ENCODE results near the gene BCHE.

The BCHE gene

DNA sequence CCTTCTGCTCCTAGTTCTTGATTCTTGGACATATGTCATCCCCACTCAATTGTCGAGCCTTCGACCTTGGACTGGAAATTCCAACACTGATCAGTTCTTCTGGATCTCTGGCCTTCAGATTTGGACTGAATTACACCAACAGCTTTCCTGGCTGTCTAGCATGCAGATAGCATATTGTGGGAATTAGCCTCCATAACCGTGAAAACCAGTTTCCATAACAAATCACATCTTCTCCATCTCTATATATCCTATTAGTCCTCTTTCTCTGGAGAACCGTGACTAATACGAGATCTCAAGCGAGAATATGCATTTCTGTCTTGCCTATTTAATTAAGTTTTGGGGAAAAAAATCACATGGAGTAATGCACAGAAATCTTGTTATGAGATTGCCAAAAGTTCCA, 8.8 kb upstream of the BCHE start:
- TF ChIP-seq, protein P1, sequence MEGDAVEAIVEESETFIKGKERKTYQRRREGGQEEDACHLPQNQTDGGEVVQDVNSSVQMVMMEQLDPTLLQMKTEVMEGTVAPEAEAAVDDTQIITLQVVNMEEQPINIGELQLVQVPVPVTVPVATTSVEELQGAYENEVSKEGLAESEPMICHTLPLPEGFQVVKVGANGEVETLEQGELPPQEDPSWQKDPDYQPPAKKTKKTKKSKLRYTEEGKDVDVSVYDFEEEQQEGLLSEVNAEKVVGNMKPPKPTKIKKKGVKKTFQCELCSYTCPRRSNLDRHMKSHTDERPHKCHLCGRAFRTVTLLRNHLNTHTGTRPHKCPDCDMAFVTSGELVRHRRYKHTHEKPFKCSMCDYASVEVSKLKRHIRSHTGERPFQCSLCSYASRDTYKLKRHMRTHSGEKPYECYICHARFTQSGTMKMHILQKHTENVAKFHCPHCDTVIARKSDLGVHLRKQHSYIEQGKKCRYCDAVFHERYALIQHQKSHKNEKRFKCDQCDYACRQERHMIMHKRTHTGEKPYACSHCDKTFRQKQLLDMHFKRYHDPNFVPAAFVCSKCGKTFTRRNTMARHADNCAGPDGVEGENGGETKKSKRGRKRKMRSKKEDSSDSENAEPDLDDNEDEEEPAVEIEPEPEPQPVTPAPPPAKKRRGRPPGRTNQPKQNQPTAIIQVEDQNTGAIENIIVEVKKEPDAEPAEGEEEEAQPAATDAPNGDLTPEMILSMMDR (conservative IDR thresholded peaks at IDR 0.05; ENCODE audit: low read length) = no peak
- DNase-seq (ENCODE audit: low read depth) = no peak
- H3K4me3 ChIP-seq (ENCODE audit: low read length) = no peak overlapping the region

DNA sequence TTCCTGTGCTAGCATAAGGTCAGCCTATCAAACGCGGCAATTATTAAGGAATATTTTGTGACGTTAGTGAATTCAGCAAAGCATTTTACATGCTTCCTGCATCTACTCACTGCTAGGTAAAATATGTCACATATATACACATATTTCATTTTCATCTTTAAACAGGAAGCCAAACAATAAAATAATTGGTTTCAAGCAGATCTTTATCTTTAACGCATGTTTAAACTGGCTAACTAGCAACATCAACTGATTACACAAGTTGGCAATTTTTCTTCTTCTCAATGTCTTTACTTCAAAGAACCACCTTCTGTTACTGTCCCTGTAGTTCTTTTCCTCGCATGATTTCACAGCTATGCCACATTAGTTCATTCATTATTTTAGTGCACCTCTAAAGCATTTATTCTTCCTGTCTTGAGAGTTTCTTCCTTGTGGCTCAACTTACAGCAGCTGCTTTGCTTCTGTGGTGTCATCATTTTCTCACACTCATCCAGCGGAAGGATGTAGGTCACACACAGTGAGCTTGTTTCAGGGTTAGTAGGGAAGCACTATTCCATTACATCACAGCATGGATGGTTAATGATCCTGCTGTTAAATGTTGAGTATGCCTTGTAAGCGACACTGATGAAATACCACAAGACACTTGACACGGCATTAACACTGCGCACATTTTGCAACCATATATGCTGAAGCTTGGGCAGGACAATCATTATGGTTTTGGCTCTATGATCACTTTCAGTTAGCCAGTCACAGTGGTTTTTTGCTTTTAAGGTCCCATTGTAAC, 2.3 kb upstream of the BCHE start:
- H3K4me3 ChIP-seq (ENCODE audit: low read length) = no peak overlapping the region
- no peak for DNase-seq (ENCODE audit: low read depth)
- TF ChIP-seq, protein P1 (conservative IDR thresholded peaks at IDR 0.05; ENCODE audit: low read length) = no peak

DNA sequence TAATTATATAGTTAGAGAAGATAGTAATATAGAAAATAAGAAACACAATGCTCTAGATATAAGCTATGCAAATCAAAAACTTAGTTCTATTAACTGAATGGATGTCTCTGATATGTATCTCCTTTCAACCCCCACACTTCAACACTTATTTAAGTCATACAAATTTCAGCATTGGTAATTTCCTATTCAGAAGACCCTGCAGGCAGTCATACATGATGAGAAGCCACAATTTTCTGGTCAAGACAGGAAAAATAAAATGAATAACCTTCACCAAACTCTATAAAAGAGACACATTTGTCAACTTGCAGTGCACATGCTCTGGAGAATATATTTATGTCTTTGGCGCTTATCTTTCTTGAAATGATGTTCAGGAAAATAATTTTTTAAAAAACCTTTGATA, 578 bp upstream of the BCHE start:
- DNase-seq (ENCODE audit: low read depth) = no peak
- TF ChIP-seq, protein P1 (conservative IDR thresholded peaks at IDR 0.05; ENCODE audit: low read length) = no peak

DNA sequence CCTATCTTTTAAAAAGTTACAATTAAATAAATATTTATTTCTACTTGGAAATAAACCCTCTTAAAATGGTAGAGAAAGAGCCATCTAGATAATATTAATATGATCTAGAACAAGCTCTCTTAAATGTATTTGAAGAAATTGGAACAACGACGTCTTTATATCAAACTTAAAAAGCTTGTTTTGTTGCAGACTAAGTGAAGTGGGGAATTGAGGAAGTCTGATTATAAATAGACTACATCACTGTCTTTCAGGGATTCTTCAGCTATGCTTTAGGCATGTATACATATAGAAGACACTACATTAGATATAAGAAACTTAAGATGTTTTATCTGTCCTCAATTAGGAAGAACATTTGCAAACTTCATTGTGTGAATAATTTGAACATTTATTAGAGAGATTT, 1.8 kb downstream of the BCHE start:
- TF ChIP-seq, protein P1 (conservative IDR thresholded peaks at IDR 0.05; ENCODE audit: low read length) = no peak
- DNase-seq (ENCODE audit: low read depth) = no peak
- no peak overlapping the region for H3K4me3 ChIP-seq (ENCODE audit: low read length)

More for the DNA sequence above, 578 bp upstream of the BCHE start:
- H3K4me3 ChIP-seq (ENCODE audit: low read length) = no peak overlapping the region

DNA sequence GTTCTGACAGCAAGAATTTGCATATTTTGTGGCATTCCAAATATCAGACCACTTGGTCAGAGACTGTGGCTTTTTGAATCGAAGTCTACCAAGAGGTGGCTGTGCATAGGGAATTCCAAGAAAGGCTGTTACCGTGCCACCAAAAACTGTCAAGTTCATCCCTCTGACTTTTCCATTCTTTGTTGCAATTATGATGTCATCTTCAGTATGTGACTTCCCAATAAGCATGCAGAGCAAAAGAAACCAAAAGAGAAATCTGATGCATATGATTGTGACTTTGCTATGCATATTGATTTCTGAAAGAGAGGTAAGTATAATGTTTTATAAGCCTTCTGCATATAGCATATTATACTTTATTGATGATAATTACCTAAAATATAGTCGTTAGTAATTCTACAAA, 6.5 kb downstream of the BCHE start:
- no peak for DNase-seq (ENCODE audit: low read depth)
- TF ChIP-seq, protein P1 (conservative IDR thresholded peaks at IDR 0.05; ENCODE audit: low read length) = no peak
- no peak overlapping the region for H3K4me3 ChIP-seq (ENCODE audit: low read length)

DNA sequence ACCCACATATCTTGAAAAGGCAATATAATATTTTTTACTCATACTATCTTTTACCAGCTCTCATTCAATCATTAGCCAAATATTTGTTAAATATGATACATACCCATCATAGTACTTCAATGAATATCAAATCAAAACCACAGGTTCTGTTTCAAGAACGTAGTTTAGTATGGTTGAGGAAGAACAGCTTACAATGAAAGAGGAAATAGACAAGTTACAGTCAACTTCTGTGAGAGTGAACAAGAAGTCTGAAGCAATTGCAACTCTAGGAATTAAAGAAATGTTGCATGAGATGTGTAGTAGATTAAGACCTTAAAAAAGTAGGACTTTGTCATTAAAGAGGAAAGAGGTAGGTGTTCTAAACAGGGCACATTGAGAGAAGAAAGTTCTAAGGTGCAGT, 9.3 kb downstream of the BCHE start:
- TF ChIP-seq, protein P1 (conservative IDR thresholded peaks at IDR 0.05; ENCODE audit: low read length) = no peak
- no peak for DNase-seq (ENCODE audit: low read depth)
- H3K4me3 ChIP-seq (ENCODE audit: low read length) = no peak overlapping the region

DNA sequence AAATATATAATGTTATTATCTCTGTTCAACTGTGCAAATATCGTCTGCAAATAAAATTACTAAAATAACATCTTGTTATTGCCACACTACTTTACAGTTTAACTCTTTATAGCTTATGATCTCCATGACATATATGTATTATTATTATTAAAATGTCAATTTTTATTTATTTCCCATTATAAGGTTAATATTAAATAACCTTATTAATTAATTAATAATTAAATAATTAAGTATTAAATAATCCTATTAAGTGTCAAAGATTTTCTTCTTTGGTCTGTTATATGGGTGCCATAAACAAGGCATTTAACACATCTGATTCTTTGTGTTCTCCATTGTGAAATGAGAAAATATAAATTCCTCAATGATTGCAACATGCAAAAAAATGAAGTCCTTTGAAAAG, 10.0 kb downstream of the BCHE start:
- no peak for DNase-seq (ENCODE audit: low read depth)
- TF ChIP-seq, protein P1 (conservative IDR thresholded peaks at IDR 0.05; ENCODE audit: low read length) = no peak
- H3K4me3 ChIP-seq (ENCODE audit: low read length) = no peak overlapping the region

Data from AG10803 (cell line).